HG02970 (cell line): ENCODE measurements around the gene RPUSD1.
"Not testable (repeated sequence)": the region's sequence is repeated elsewhere in the genome, so short reads cannot be mapped to it uniquely, and the experiment has no call there.

ENCODE experiments used
- ATAC-seq: cut with Tn5 transposase; IDR thresholded peaks from one replicate; pipeline ENCODE4 v1.9.1; 2021; ENCODE audit warnings: mild to moderate bottlenecking, moderate library complexity, moderate number of reproducible peaks; ENCODE audit not compliant: unreplicated experiment, low FRiP score

Gene RPUSD1

DNA sequence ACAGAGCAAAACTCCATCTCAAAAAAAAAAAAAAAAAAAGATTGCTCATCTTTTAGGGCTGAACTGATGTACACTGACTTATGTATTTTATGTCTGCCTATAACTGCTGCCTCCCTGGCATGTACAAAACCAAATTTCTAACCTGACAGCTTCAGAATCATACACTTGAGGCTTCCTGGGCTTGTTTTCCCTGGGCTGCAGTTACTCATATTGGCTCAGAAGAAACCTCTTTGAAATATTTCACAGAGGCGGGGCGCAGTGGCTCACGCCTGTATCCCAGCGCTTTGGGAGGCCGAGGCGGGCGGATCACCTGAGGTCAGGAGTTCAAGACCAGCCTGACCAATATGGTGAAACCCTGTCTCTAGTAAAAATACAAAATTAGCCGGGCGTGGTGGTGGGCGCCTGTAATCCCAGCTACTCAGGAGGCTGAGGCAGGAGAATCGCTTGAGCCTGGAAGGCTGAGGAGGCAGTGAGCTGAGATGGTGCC lies 34.0 kb downstream of the RPUSD1 start:
- ATAC-seq, result not testable (repeated sequence)

DNA sequence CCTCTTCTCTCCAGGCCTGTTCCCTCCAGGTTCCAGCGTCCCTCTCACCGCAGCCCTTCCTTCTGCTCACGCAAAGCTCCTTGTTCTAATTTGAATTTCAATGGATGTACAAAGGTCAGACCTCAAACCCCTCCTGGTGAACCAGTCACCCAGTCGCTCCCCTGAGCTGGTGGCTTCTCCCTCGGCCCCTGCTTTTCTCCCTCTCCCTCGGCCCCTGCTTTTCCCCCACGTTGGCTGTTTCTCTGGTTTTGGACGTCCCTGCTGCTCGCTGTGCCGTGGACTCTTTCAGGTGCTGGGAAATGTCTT lies 36.2 kb downstream of the RPUSD1 start:
- no peak for ATAC-seq

DNA sequence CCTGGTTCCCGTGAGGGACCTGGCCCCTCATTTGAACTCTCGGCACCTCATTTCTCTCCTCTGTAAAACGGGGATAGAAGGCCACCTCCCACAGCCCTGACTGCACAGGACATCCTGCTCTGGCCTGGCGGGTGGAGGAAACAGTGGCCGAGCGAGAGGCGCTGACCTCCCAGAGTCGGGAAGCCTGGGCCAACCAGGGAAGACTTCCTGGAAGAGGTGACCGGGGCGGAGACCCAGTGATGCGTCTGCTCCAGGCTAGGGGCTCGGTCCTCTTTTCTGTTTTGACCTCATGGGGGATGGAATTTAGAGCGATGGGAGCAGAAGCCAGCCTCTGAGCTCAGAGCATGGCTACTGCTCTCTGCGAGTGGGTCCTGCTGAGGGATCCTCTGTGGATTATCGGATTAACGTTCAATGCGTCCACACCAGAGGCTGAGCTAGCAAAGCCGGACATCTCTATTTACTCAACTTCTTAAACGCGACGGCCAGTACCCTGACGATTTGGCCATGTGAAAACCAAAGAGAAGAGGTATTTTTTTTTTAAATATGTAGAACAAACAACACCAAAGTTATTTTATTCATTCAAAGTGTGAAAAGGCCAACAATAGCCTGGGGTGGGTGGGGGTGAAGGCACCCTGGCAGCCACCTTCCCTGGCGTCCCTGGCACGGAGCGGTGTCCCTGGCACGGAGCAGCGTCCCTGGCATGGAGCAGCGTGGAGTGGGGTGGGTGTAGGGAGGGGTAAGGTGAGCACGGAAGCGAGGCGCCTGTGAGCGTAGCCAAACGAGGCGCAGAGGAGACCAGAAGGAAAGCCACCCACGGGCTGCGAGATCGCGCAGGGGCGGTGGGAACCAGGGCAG lies 36.8 kb downstream of the RPUSD1 start:
- no peak for ATAC-seq

DNA sequence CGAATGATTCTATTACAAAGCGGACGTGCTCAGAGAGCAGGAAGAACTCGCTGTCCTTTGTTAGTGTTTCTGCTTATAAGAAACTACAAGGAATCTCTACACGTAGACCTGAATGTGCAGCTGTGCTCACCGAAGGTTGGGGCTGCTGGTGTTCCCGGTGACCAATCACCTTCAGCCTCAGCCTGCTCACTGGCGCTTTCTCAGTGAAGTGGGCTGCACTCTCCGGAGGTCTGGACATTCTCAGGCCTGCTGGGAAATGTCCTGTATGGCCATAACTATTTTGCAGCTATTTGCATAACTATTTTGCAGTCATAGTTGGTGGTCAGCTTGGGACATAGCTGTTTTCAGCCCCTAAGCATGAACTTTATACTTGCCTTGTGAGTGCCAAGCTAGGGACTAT lies 37.7 kb downstream of the RPUSD1 start:
- ATAC-seq, result no peak

DNA sequence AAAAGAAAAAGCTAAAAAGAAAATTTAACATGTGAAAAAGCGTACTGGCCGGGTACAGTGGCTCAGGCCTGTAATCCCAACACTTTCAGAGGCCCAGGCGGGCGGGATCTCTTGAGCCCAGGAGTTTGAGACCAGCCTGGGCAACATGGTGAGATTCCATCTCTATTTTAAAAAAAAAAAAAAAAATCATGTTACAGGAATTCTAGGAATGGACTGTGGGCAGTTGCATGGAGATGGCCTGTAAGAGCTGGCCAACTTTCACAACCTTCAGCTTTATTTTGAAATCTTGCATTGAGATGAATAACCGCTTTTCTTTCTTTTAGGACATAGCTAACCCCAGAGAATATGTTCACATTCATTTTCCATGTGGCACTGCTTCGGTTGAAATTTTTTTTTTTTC lies 39.2 kb downstream of the RPUSD1 start:
- ATAC-seq, result no peak

DNA sequence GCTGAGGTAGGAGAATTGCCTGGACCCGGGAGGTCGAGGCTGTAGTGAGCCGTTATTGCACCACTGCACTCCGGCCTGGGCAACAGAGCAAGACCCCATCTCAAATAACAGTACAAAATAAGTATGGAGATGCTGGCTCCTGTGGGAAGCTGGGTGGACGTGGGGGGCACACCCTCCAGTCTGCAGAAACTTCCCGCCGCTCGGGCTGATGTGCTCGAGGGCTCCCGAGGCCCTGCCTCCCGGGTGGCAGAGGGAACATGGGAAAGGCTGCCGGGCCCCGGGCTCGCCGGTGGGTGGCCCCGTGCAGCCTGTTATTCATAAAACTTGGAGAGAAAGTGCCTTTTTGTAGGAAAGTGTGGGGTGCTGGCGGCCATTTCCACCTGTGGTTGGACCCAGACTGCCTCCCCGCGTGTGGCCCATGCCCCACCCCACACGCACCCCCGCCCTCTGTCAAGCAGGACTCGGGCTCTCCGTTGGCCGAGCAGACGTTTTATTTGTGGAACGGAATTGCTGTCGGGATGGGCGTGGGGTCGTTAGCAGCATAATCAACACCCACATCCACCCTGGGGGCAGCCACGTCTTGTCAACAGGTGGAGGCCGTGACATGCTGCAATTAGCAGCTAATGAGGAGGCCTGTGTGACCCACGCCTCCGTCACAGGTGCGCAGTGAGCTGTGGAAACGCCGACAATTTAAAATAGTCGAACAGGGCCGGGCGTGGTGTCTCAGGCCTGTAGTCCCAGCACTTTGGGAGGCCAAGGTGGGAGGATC lies 40.0 kb downstream of the RPUSD1 start:
- no peak for ATAC-seq

DNA sequence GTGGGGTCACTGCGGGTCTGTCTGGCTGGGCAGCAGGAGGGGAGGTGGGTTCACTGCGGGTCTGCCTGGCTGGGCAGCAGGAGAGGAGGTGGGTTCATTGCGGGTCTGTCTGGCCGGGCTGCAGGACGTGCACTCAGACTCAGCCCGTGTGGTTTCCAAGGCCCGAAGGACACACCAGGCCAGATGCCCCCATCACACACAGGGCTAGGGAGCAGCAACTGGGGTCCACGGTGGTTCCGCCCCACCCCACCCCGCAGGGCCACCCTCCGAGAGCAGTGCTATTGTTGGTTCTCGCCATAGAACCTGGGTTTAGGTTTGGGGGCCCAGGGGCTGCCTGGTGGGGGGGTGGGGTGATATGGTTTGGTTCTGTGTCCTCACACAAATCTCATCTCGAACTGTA lies 41.5 kb downstream of the RPUSD1 start:
- no peak for ATAC-seq

DNA sequence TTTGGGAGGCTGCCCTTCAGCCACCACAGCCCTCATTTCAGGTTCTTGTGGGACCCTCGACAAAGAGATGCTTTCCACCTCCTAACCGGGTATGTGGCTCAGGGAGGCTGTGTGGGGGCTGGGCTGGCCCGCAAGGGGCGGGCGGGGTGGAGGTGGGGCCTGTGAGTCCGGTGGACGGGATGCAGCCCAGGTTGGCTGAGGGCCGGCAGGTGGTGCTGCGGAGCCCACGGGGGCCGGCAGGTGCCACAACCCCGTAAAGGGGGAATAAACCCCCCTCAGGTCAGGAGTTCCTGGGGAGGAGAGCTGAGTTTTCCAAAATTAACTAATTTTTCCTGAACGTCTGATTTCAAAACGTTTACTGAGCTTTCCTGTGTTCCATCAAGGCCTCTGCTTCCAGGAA lies 42.4 kb downstream of the RPUSD1 start:
- no peak for ATAC-seq

DNA sequence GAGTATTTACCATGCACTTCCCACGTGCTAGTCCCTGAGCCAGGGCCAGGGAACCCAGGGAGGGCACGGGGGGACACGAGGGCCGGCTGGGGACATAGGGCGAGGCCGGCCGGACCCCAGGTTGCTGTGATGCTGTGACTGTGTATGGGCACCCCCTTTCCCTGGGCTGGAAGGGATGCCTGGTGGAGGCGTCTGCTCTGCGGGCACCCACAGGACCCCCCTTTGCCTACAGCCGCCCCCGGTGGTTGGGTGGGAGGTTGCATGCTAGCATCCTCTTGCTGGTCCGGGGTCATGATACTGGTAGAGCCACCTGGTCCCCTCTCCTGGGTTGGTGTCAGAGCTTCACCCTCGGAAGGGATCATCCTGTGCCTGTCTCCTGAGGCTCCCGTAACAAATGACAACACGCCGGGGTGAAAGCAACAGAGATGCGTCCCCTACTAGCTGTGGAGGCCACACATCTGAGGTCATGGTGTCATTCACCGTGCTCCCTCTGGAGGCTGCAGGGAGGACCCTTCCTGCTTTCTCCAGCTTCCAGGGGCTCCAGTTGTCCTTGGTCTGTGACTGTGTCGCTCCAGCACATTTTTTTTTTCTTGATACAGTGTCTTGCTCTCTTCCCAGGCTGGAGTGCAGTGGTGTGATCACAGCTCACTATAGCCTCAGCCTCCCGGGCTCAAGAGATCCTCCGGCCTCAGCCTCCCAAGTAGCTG lies 44.2 kb downstream of the RPUSD1 start:
- ATAC-seq, result no peak

DNA sequence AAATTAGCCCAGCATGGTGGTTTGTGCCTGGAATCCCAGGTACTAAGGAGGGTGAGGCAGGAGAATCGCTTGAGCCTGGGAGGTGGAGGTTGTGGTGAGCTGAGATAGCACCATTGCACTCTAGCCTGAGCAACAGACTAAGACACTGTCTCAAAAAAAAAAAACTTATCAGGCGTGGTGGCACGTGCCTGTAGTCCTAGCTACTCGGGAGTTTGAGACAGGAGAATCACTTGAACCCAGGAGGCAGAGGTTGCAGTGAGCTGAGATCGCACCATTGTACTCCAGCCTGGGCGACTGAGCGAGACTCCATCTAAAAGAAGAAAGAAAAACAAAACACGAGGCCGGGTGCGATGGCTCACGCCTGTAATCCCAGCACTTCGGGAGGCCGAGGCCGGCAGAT lies 45.3 kb downstream of the RPUSD1 start:
- not testable (repeated sequence) for ATAC-seq

DNA sequence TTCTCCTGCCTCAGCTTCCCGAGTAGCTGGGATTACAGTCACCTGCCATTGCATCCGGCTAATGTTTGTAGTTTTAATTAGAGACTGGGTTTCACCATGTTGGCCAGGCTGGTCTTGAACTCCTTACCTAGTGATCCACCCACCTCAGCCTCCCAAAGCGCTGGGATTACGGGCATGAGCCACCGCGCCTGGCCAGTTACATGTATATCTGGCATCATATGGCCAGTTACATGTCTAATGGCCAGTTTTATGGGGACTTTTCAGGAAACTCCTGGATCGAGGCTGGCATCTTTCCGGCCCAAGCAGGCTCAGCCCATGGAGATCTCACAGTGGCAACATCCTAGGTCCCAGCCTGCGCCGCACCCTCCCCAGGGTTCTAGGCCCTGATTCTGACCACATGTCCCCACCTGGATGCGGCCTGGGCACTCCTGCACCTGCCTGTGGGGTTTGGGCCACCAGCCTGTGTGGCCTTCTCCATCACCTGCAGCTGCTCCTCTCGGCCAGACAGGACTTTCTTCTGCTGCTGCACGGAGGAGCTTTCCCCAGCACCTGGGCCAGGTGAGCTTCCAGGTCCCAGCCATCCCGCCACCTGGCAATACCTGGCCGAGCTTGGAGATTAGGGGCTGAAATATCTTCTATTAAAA lies 46.1 kb downstream of the RPUSD1 start:
- ATAC-seq, result no peak

DNA sequence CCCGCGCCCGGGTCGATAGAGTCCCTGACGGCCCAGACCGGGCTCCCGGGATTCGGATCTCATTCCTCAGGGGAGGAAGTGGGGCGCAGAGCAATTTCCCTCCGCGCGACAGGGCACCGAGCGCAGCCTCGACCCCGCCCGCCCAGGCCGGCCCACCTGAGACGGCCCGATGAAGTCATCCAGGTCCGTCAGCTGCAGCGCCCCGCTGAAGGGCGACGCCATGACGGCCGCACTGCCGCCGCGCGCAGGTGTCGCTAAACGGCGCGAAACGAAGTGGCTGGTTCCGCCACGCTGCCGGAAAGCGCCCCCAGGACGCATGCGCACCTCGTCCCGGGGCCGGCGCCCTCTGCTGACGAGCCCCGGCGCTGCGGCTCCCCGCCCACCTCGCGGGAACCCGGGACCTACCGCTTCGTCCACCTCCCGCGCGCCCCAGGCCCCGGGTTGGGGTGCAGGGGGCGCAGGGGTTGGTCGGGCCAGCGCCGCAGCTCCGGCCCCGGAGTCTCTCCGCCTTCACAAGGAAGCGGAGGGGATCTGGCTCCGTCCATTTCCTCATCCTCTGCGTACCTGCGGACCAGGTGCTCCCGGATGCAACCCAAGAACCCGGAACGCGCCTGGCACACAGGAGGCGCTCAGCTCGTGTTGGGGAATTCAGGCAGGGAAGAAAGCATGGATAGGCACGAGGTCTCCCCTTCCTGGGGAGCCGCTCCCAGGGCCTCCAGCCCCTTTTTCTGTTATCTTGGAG lies 47.2 kb downstream of the RPUSD1 start, which contains the start of gene CIAO3:
TSS of gene CIAO3 (minus strand) at position 234 of the 742 bp plus-strand sequence. CDS start at position 222, 12 bp downstream.
- ATAC-seq, result peak; percentile 93

DNA sequence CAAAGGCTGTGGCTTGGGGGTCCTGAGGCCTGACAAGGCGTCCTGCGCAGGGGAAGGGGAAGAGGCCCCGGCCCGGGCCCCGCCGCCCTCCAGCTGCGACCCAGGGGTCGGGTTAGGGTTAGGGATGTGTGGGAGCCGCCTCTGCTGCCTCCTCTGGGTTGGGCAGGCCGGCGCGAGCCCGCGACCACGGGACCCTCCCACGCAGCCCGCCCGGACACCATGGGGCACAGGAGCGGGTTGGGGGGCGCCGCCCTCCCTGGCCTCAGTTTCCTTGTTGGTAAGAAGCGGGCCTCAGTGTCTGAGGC lies 47.8 kb downstream of the RPUSD1 start:
- peak; percentile 9 for ATAC-seq

DNA sequence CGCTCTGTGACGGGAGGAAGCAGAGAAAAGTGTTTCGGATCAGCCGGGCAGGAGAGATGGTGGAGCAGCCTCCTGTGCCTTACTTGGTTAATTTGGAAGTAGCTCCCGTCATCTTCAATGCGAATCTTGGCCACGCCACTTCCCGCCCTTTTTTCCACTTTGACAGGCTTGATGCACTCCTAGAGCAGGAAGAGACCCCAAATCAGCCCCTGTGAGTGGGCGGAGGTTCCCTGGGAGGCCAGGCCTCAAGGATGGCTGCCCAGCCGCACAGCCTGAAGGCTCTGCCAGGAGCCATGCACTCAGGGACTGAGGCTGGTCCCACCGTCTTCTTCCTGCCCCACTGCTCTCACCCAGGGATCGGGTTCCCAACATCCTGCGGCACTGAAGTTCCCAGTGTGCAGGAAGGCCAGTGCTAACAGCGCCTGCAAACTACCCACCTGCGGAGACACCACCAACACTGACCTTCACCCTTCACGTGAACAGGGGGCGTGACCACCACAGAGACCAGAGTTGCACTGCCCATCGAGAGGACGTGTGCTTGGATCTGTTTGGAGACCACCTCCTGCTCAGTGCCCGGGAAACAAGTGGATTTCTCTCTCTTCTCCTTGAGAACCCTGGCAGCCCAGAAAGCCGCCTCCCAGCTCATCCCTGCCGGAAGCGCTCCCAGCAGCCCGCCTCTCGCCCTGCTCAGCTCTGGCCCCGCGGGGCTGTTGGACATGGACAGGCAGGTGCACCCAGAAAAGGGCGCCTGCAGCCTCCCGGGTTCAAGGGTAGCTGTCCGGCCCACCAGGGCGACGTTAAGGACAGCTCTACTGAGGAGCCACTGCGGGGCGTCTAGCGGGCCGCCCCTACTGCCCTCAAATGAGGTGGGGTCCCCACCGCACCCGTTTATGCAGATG lies 48.4 kb downstream of the RPUSD1 start:
- no peak for ATAC-seq

DNA sequence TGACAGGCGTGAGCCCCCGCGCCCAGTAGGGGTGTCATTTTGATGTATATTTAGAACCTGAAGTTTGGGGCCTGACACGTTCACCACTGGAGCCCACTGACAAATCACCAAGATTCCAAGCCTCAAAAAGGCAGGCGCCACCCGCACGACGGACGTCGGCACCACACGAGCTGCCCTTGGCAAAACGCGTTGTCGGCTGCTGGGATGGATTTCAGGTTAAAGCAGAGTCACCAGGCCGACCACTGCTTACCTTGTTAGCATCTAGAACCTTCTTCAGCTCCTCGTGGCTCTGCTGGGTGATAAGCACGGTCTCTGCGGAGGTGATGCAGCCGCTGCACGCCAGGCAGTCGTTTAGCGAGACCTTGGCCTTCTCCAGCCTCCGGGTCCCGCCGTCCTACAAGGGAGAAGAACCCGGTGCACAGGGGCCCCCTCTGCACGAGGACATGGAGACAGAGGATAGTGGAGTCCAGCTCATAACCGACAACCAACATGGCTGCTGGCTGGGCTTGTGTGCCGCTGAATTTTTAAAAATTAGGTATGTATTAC lies 51.2 kb downstream of the RPUSD1 start:
- ATAC-seq, result no peak

DNA sequence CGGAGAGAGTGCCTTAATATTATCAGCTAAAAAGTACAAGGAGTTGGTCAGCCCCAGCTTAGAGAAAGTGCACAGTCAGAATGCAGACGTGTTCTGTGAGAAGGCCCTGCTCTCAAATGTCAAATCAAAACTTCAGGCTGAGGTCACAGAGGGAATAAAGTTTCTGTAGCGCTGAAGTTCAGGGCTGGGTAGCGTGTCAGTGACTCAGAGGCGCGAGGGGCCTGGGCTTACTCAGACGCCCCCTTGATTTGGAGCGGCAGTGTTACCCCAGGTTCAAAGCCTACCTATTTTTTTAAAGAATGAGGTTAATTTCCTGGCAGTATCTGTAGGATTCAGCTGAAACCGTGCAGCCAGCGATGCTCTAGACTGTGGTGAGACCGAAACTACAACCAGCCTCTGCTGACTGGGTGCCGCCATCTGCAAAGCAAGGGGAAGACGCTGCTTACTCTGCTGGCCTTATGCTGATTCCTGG lies 52.2 kb downstream of the RPUSD1 start:
- ATAC-seq, result no peak

DNA sequence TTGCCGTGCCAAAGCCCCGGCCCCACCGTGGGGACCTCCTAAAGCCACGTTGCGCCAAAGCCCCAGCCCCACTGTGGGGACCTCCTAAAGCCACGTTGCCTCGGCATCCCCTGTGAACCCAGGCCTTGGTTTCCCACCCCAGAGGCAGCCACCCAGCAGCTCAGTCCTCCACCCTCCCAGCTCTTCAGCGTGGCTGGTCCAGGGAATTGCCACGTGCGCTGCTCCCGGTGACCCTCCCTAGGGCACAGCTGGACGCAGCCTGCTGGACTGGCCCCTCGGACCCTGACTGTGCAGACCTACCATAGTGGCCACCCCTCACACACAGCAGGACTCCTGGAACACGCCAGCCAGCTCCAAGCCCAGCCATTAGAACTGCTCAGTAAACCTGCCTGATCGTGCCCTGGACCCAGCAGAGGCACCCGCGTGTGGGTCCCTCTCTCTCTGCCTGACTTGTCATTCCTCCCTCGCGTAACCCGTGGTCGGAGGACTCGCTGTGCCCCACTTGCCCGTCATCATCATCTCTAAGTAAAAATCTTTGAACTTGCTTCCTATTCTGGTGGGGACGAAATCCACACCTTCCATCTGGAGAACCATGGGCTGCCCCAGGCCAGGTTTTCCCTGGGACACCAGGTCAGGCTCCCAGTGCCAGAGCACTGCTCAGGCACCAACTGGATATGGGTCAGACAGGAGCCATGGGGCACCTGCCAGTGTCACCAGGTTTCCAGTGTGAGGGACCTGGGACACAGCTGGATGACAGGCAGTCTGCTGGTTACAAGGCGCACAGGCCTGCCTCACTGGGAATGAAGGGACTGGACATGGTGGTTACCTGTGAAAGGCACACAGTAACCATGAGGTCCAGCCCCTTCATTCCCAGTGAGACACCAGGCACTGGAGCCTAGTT lies 53.0 kb downstream of the RPUSD1 start:
- no peak for ATAC-seq
